Activated naive CD8-positive, alpha-beta T cell (primary cell): ENCODE data around the gene TUBGCP2.
A peak's percentile ranks its signal among the peaks of the same experiment; 100 is the strongest.
"Not testable (repeated sequence)": the region's sequence is repeated elsewhere in the genome, so short reads cannot be mapped to it uniquely, and the experiment has no call there.

Experiments used
- H3K27ac Mint-ChIP-seq: one replicate; pipeline ENCODE4 v1.8.0; 2021; ENCODE audit warnings: mixed read lengths
- H3K27me3 Mint-ChIP-seq: one replicate; pipeline ENCODE4 v1.8.0; 2021; ENCODE audit warnings: mixed read lengths
- H3K36me3 Mint-ChIP-seq: one replicate; pipeline ENCODE4 v1.8.0; 2021; ENCODE audit warnings: mixed read lengths
- H3K4me1 Mint-ChIP-seq: one replicate; pipeline ENCODE4 v1.8.0; 2021; ENCODE audit warnings: low read depth, mixed read lengths
- H3K4me3 Mint-ChIP-seq: one replicate; pipeline ENCODE4 v1.8.0; 2021; ENCODE audit warnings: mild to moderate bottlenecking, mixed read lengths
- H3K9me3 Mint-ChIP-seq: one replicate; pipeline ENCODE4 v1.8.0; 2021; ENCODE audit warnings: low read depth, mixed read lengths

The TUBGCP2 gene

GRCh38 chr10:133237588-133238465 lies 70.8 kb downstream of the TUBGCP2 start, which contains the start of gene VENTX:
TSS of gene VENTX (plus strand) at chr10:133237855. CDS start at chr10:133237915, 60 bp downstream.
- peaks cover 19% of the 10 kb centered on the region for H3K4me1 Mint-ChIP-seq

GRCh38 chr10:133237241-133237587 lies 71.5 kb downstream of the TUBGCP2 start:
- Mint-ChIP-seq H3K36me3 (no peaks in the 10 kb centered on the region), H3K27ac (no peak overlapping the region), H3K9me3 (no peaks in the 10 kb centered on the region), H3K4me1 (peaks cover 17% of the 10 kb centered on the region), H3K27me3 (peaks cover 19% of the 10 kb centered on the region), H3K4me3 (no peak overlapping the region)

More at GRCh38 chr10:133237588-133238465, 70.8 kb downstream of the TUBGCP2 start, which contains the start of gene VENTX:
- H3K27ac Mint-ChIP-seq = no peak within 1 kb of the TSS
- H3K9me3 Mint-ChIP-seq = no peaks in the 10 kb centered on the region
- H3K36me3 Mint-ChIP-seq = no peaks in the 10 kb centered on the region
- H3K4me3 Mint-ChIP-seq = peak within 1 kb of the TSS; percentile 17
- peaks cover 22% of the 10 kb centered on the region for H3K27me3 Mint-ChIP-seq

- Mint-ChIP-seq H3K27ac (no peak overlapping the region), H3K36me3 (no peaks in the 10 kb centered on the region), H3K4me3 (no peak overlapping the region), H3K27me3 (peaks cover 19% of the 10 kb centered on the region), H3K9me3 (no peaks in the 10 kb centered on the region), H3K4me1 (peaks cover 14% of the 10 kb centered on the region)
Observed at GRCh38 chr10:133236401-133237240, 72.1 kb downstream of the TUBGCP2 start.

- no peak overlapping the region for H3K27ac Mint-ChIP-seq
- peaks cover 21% of the 10 kb centered on the region for H3K27me3 Mint-ChIP-seq
- H3K9me3 Mint-ChIP-seq = no peaks in the 10 kb centered on the region
- H3K4me3 Mint-ChIP-seq = peak overlapping the region; percentile 46
- H3K36me3 Mint-ChIP-seq = no peaks in the 10 kb centered on the region
- peaks cover 11% of the 10 kb centered on the region for H3K4me1 Mint-ChIP-seq
Observed at GRCh38 chr10:133235932-133236331, 72.7 kb downstream of the TUBGCP2 start.

- peaks cover 18% of the 10 kb centered on the region for H3K27me3 Mint-ChIP-seq
Observed at GRCh38 chr10:133235265-133235855, 73.3 kb downstream of the TUBGCP2 start.

GRCh38 chr10:133234796-133235195 lies 73.9 kb downstream of the TUBGCP2 start:
- H3K27me3 Mint-ChIP-seq = peaks cover 18% of the 10 kb centered on the region
- H3K36me3 Mint-ChIP-seq, H3K9me3 Mint-ChIP-seq, H3K4me1 Mint-ChIP-seq, H3K27ac Mint-ChIP-seq: not testable (repeated sequence)
- H3K4me3 Mint-ChIP-seq = peak overlapping the region; percentile 61

More at GRCh38 chr10:133235265-133235855, 73.3 kb downstream of the TUBGCP2 start:
- Mint-ChIP-seq H3K27ac (no peak overlapping the region), H3K9me3 (no peaks in the 10 kb centered on the region), H3K4me1 (peaks cover 8% of the 10 kb centered on the region), H3K4me3 (peak overlapping the region; percentile 61), H3K36me3 (no peaks in the 10 kb centered on the region)

GRCh38 chr10:133231946-133232574 lies 76.6 kb downstream of the TUBGCP2 start:
- H3K27ac Mint-ChIP-seq = no peak overlapping the region
- H3K9me3 Mint-ChIP-seq = no peaks in the 10 kb centered on the region
- H3K4me3 Mint-ChIP-seq = no peak overlapping the region
- peaks cover 18% of the 10 kb centered on the region for H3K27me3 Mint-ChIP-seq
- H3K36me3 Mint-ChIP-seq = no peaks in the 10 kb centered on the region
- peaks cover 12% of the 10 kb centered on the region for H3K4me1 Mint-ChIP-seq

GRCh38 chr10:133231244-133231945 lies 77.3 kb downstream of the TUBGCP2 start:
- H3K27me3 Mint-ChIP-seq = peaks cover 18% of the 10 kb centered on the region
- peaks cover 13% of the 10 kb centered on the region for H3K4me1 Mint-ChIP-seq
- peak overlapping the region; percentile 53 for H3K4me3 Mint-ChIP-seq
- H3K36me3 Mint-ChIP-seq = no peaks in the 10 kb centered on the region
- H3K9me3 Mint-ChIP-seq = no peaks in the 10 kb centered on the region
- H3K27ac Mint-ChIP-seq = no peak overlapping the region

- Mint-ChIP-seq H3K9me3 (no peaks in the 10 kb centered on the region), H3K36me3 (no peaks in the 10 kb centered on the region), H3K27me3 (peaks cover 21% of the 10 kb centered on the region), H3K4me3 (no peak overlapping the region), H3K27ac (no peak overlapping the region), H3K4me1 (peaks cover 15% of the 10 kb centered on the region)
Observed at GRCh38 chr10:133230387-133231195, 78.1 kb downstream of the TUBGCP2 start.

- no peaks in the 10 kb centered on the region for H3K9me3 Mint-ChIP-seq
- H3K4me1 Mint-ChIP-seq = peaks cover 15% of the 10 kb centered on the region
- no peaks in the 10 kb centered on the region for H3K36me3 Mint-ChIP-seq
- peaks cover 21% of the 10 kb centered on the region for H3K27me3 Mint-ChIP-seq
- no peak within 1 kb of the TSS for H3K27ac Mint-ChIP-seq
- peak within 1 kb of the TSS; percentile 52 for H3K4me3 Mint-ChIP-seq
Observed at GRCh38 chr10:133230044-133230361, 78.7 kb downstream of the TUBGCP2 start, which contains the start of gene UTF1. TSS of gene UTF1 (plus strand) at chr10:133230217. CDS start at chr10:133230289, 72 bp downstream.

GRCh38 chr10:133229265-133230043 lies 79.2 kb downstream of the TUBGCP2 start:
- H3K36me3 Mint-ChIP-seq = no peaks in the 10 kb centered on the region
- H3K4me1 Mint-ChIP-seq = peaks cover 14% of the 10 kb centered on the region
- peaks cover 19% of the 10 kb centered on the region for H3K27me3 Mint-ChIP-seq
- H3K9me3 Mint-ChIP-seq = no peaks in the 10 kb centered on the region
- H3K4me3 Mint-ChIP-seq = peak overlapping the region; percentile 52
- H3K27ac Mint-ChIP-seq = no peak overlapping the region
